Measurements from ENCODE around the gene ZSCAN32.

GRCh38 chr16:3356118-3356517, 44.7 kb downstream of the ZSCAN32 start:
- TF ChIP-seq CTCF (conservative IDR thresholded peaks at IDR 0.05), result no peak
- TF ChIP-seq EZH2 (IDR thresholded peaks at IDR 0.05; ENCODE audit: low read depth), result no peak

All from PC-9 (cell line).